Islet of Langerhans (tissue), 1 donor: Measurements from ENCODE around the gene ICAM1.

Experiments
- FAIRE-seq: peaks from one replicate; lab custom pipeline; 2011; peaks lifted over from hg19 to GRCh38; lab: Jason Lieb, UNC

ICAM1 gene

GRCh38 chr19:10327793-10328192 lies 56.9 kb downstream of the ICAM1 start:
- no peak for FAIRE-seq

- no peak for FAIRE-seq
These were observed 57.9 kb downstream of the ICAM1 start for GRCh38 chr19:10328558-10329429.

GRCh38 chr19:10329555-10329954 lies 58.6 kb downstream of the ICAM1 start:
- FAIRE-seq = no peak

GRCh38 chr19:10332158-10332964 lies 61.4 kb downstream of the ICAM1 start:
- no peak for FAIRE-seq

- FAIRE-seq = no peak
These were observed 62.2 kb downstream of the ICAM1 start, which contains the start of gene RAVER1 for GRCh38 chr19:10332965-10333757. TSS of gene RAVER1 (minus strand) at chr19:10333529. CDS start at chr19:10333507, 22 bp downstream.

GRCh38 chr19:10333758-10334587 lies 63.1 kb downstream of the ICAM1 start:
- no peak for FAIRE-seq

GRCh38 chr19:10334588-10335351 lies 63.9 kb downstream of the ICAM1 start:
- no peak for FAIRE-seq

- no peak for FAIRE-seq
These were observed 64.5 kb downstream of the ICAM1 start for GRCh38 chr19:10335352-10335985.
